CD4-positive, alpha-beta memory T cell (primary cell): Measurements from ENCODE around the gene TMEM134. TPM values are rescaled to one million over a fixed set of nuclear protein-coding genes. Genes with fewer than 3 reads are reported as not detected.

ENCODE experiments used
- CTCF ChIA-PET: fragments of 350-600 bp; sonication (Branson Sonifier 250); formaldehyde crosslinking; loops from one replicate; lab custom pipeline; 2021; ENCODE audit warnings: inconsistent platforms; ENCODE audit not compliant: partially characterized antibody; lab: Charles Lee
- POLR2A ChIA-PET: fragments of 350-600 bp; sonication (Branson Sonifier 250); formaldehyde crosslinking; loops from one replicate; lab custom pipeline; 2021; ENCODE audit not compliant: partially characterized antibody; lab: Charles Lee
- DNase-seq, 5 donors: peaks; one replicate each; pipeline versions ENCODE4 v3.0.0 to v3.0.0-alpha.2; 2020 to 2022; ENCODE audit warnings: mixed read lengths in 1 of 5
- H3K27ac ChIP-seq: one replicate; pipeline ENCODE4 v1.7.0; 2013; ENCODE audit warnings: low read depth, low read length
- H3K27me3 ChIP-seq: 2 replicates; pipeline ENCODE4 v1.7.0; 2013; ENCODE audit warnings: mild to moderate bottlenecking, low read length, moderate library complexity; ENCODE audit not compliant: insufficient read depth
- H3K36me3 ChIP-seq: 2 replicates; pipeline ENCODE4 v1.7.0; 2013; ENCODE audit warnings: mild to moderate bottlenecking, low read length, moderate library complexity; ENCODE audit not compliant: insufficient read depth
- H3K4me1 ChIP-seq: 2 replicates; pipeline ENCODE4 v1.7.0; 2013; ENCODE audit warnings: mild to moderate bottlenecking, low read length, moderate library complexity; ENCODE audit not compliant: insufficient read depth
- H3K4me3 ChIP-seq, 2 donors: one replicate each; pipeline ENCODE4 v1.7.0; 2013; ENCODE audit warnings: low read length in 2 of 2, mild to moderate bottlenecking in 1 of 2
- H3K9me3 ChIP-seq, 2 donors: one replicate each; pipeline ENCODE4 v1.7.0; 2013; ENCODE audit warnings: low read length in 2 of 2, control low read depth in 1 of 2; ENCODE audit not compliant: control insufficient read depth in 1 of 2
- H3K27ac Mint-ChIP-seq, 7 donors: one replicate each; pipeline ENCODE4 v1.8.0; 2020 to 2021; ENCODE audit warnings: mixed read lengths in 7 of 7, mild to moderate bottlenecking in 6 of 7, inconsistent platforms in 3 of 7, moderate library complexity in 3 of 7
- H3K27me3 Mint-ChIP-seq, 2 donors: one replicate each; pipeline ENCODE4 v1.8.0; 2020 to 2021; ENCODE audit warnings: mixed read lengths in 2 of 2
- H3K36me3 Mint-ChIP-seq, 2 donors: one replicate each; pipeline ENCODE4 v1.8.0; 2020 to 2021; ENCODE audit warnings: mixed read lengths in 2 of 2, inconsistent platforms in 1 of 2, mild to moderate bottlenecking in 1 of 2
- H3K4me1 Mint-ChIP-seq, 4 donors: one replicate each; pipeline ENCODE4 v1.8.0; 2020 to 2021; ENCODE audit warnings: mixed read lengths in 4 of 4, mild to moderate bottlenecking in 1 of 4
- H3K4me3 Mint-ChIP-seq, 8 donors: one replicate each; pipeline ENCODE4 v1.8.0; 2020 to 2021; ENCODE audit warnings: mixed read lengths in 8 of 8, mild to moderate bottlenecking in 7 of 8, moderate library complexity in 6 of 8, inconsistent platforms in 3 of 8
- H3K9me3 Mint-ChIP-seq, 8 donors: one replicate each; pipeline ENCODE4 v1.8.0; 2020 to 2021; ENCODE audit warnings: mixed read lengths in 8 of 8, mild to moderate bottlenecking in 5 of 8, inconsistent platforms in 3 of 8, moderate library complexity in 1 of 8
- intact Hi-C: fragments of 100-400 bp; cut with micrococcal nuclease; formaldehyde crosslinking; loops from one replicate; pipeline ENCODE4 v1.15.1; 2023
- polyA plus RNA-seq, 2 donors: library from polyadenylated mRNA; unstranded; fragments of 300-500 nt; fragmentation: Illumina TruSeq; gene quantifications; one replicate each; pipeline ENCODE4 v1.2.3, GENCODE V29; 2021
- total RNA-seq, 2 experiments: library from RNA; stranded (reverse); gene quantifications; one replicate each; pipeline ENCODE4 v1.2.3, GENCODE V29; 2021

TMEM134 gene
- total and polyA plus RNA-seq, 4 experiments from 2014 or later: 90.1 to 162 (median 126) TPM

GRCh38 chr11:67500831-67501715 lies 32.0 kb upstream of the TMEM134 start:
- Mint-ChIP-seq H3K9me3 (peaks cover 0 to 2% (median 0%) of the 10 kb centered on the region in 8 donors), H3K27ac (peak overlapping the region in 6 of 7 donors; percentile 26 to 87 (median 66)), H3K4me3 (peak overlapping the region in 2 of 8 donors; percentile 30 to 64), H3K4me1 (peaks cover 16 to 37% (median 25%) of the 10 kb centered on the region in 4 donors), H3K27me3 (no peaks in the 10 kb centered on the region), H3K36me3 (peaks cover 12 to 48% of the 10 kb centered on the region in 2 donors)
- no peak for DNase-seq
- peaks cover 31% of the 10 kb centered on the region for H3K36me3 ChIP-seq
- peak overlapping the region; percentile 17 for H3K27ac ChIP-seq
- POLR2A ChIA-PET: interaction anchor here (0.6 to 8.7 kb wide), 8 partner anchors 9 to 158 kb away, joined by 3 to 124 read pairs (median 5); partner anchors contain the start of genes AIP, PPP1CA and TBC1D10C
- no peaks in the 10 kb centered on the region for H3K27me3 ChIP-seq
- no peak overlapping the region for H3K4me3 ChIP-seq
- no peaks in the 10 kb centered on the region for H3K9me3 ChIP-seq
- peaks cover 36% of the 10 kb centered on the region for H3K4me1 ChIP-seq
- intact Hi-C loops: no loop called here
- CTCF ChIA-PET: no interaction called here

DNA sequence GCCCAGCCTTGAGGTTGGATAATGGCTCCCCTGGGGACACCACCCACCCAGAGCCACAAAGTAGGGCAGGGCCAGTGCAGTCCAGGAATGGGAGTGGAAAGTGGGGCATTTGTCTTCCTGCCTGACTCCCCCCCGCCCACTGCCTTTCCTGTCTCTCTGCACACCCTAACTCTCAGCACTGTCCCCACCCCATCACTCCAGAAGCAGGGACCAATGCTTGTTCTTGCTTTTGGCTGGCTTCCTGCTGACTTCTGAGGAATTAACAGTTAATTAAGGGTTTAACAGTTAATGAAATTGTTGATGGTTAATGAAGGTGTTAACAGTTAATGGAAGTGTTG lies 31.4 kb upstream of the TMEM134 start:
- peaks cover 12 to 47% of the 10 kb centered on the region in 2 donors for H3K36me3 Mint-ChIP-seq
- Histone ChIP-seq H3K27ac (no peak overlapping the region), H3K4me3 (no peak overlapping the region), H3K27me3 (no peaks in the 10 kb centered on the region), H3K4me1 (peaks cover 29% of the 10 kb centered on the region), H3K36me3 (peaks cover 35% of the 10 kb centered on the region), H3K9me3 (no peaks in the 10 kb centered on the region)
- H3K4me3 Mint-ChIP-seq: no peak overlapping the region
- intact Hi-C loops: no loop called here
- ChIA-PET POLR2A (interaction anchor here (0.6 to 8.7 kb wide), 7 partner anchors 8 to 158 kb away, joined by 3 to 124 read pairs (median 6); partner anchors contain the start of genes AIP, PPP1CA and TBC1D10C), CTCF (interaction anchor here (1.3 kb wide), 1 partner anchor 154 kb away, joined by 3 read pairs; no protein-coding TSS in a partner anchor)
- peak overlapping the region in 5 of 7 donors; percentile 26 to 87 (median 68) for H3K27ac Mint-ChIP-seq
- H3K27me3 Mint-ChIP-seq: no peaks in the 10 kb centered on the region
- peaks cover 14 to 31% (median 21%) of the 10 kb centered on the region in 4 donors for H3K4me1 Mint-ChIP-seq
- peaks cover 0 to 1% (median 0%) of the 10 kb centered on the region in 8 donors for H3K9me3 Mint-ChIP-seq
- DNase-seq: no peak

- no peak for DNase-seq
- Mint-ChIP-seq H3K4me3 (no peak overlapping the region), H3K36me3 (peaks cover 12 to 46% of the 10 kb centered on the region in 2 donors), H3K27ac (peak overlapping the region in 3 of 7 donors; percentile 25 to 74 (median 55)), H3K27me3 (no peaks in the 10 kb centered on the region), H3K9me3 (no peaks in the 10 kb centered on the region), H3K4me1 (peaks cover 14 to 29% (median 20%) of the 10 kb centered on the region in 4 donors)
- Histone ChIP-seq H3K9me3 (no peaks in the 10 kb centered on the region), H3K36me3 (peaks cover 35% of the 10 kb centered on the region), H3K27ac (no peak overlapping the region), H3K4me1 (peaks cover 27% of the 10 kb centered on the region), H3K27me3 (no peaks in the 10 kb centered on the region), H3K4me3 (no peak overlapping the region)
- ChIA-PET POLR2A (interaction anchor here (1.5 to 8.7 kb wide), 5 partner anchors 8 to 97 kb away, joined by 3 to 124 read pairs (median 7); partner anchors contain the start of genes AIP, PPP1CA and TBC1D10C), CTCF (interaction anchor here (1.3 kb wide), 1 partner anchor 153 kb away, joined by 3 read pairs; no protein-coding TSS in a partner anchor)
- intact Hi-C loops: no loop called here
These were observed 30.9 kb upstream of the TMEM134 start for GRCh38 chr11:67499808-67500483.

DNA sequence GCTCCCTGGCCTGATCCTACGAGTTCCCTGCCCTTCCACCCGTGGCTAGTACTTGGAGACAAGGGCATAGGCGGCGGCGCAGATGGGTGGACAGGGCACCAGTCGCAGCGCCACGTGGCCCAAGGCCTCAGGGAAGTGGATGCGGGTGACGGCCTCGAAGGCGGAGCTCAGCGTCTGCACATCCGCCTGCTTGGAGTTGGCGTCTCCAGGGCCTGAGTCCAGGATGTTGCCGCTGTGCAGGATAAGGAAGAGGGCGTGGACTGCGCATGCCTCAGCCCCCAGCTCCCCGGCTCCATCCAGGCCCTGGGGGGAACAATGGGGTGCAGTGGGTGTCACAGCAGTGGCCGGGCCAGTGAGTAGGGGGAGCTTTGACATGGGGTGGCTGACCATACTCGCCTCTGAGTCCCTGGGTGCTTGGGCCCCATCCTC lies 29.5 kb upstream of the TMEM134 start:
- intact Hi-C loops: no loop called here
- H3K27me3 Mint-ChIP-seq: no peaks in the 10 kb centered on the region
- H3K36me3 Mint-ChIP-seq: peaks cover 12 to 47% of the 10 kb centered on the region in 2 donors
- H3K27me3 ChIP-seq: no peaks in the 10 kb centered on the region
- no peak overlapping the region for H3K4me3 Mint-ChIP-seq
- no peak overlapping the region for H3K4me3 ChIP-seq
- H3K9me3 Mint-ChIP-seq: no peaks in the 10 kb centered on the region
- no peaks in the 10 kb centered on the region for H3K9me3 ChIP-seq
- H3K4me1 ChIP-seq: peaks cover 22% of the 10 kb centered on the region
- no peak for DNase-seq
- peaks cover 35% of the 10 kb centered on the region for H3K36me3 ChIP-seq
- H3K27ac ChIP-seq: no peak overlapping the region
- H3K27ac Mint-ChIP-seq: peak overlapping the region in 1 of 7 donors; percentile 38
- POLR2A ChIA-PET: interaction anchor here (8.7 kb wide), 1 partner anchor 13 kb away, joined by 124 read pairs; the partner anchor contains the start of gene AIP
- CTCF ChIA-PET: no interaction called here
- peaks cover 13 to 23% (median 18%) of the 10 kb centered on the region in 4 donors for H3K4me1 Mint-ChIP-seq

DNA sequence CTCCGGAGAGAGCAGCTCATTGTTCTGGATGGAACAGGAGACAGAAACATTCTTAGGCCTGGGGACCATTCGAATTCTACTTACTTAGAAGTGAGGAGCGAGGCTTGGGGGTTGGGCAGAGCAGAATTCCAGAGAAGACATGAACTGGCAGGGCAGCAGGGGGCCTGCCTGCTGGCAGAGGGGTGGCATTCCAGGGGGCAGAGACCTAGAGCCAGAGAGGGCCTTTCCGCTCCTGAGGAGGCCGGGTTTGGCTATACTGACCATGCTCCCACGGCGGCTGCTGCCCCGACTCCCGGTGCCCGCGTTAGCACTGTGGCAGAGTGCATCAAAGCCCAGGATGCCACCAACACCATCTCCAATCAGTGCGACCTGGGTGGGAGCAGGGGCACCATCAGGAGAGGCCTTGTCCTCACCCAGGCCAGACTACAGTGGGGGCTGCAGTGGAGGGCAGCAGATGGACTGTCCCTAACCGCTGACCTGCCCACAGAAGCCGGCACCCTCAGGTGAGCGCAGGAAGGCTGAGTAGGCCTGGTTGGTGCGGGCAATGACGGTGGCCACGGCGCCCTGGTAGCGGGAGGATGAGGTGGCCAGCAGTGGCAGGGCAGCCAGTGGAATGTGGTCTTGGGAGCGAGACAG lies 28.7 kb upstream of the TMEM134 start:
- H3K27me3 Mint-ChIP-seq: no peaks in the 10 kb centered on the region
- no peaks in the 10 kb centered on the region for H3K9me3 Mint-ChIP-seq
- H3K27me3 ChIP-seq: no peaks in the 10 kb centered on the region
- no peak overlapping the region for H3K4me3 ChIP-seq
- CTCF ChIA-PET: no interaction called here
- H3K4me1 ChIP-seq: peaks cover 14% of the 10 kb centered on the region
- intact Hi-C loops: no loop called here
- peaks cover 8 to 15% (median 12%) of the 10 kb centered on the region in 4 donors for H3K4me1 Mint-ChIP-seq
- H3K4me3 Mint-ChIP-seq: no peak overlapping the region
- no peaks in the 10 kb centered on the region for H3K9me3 ChIP-seq
- H3K36me3 Mint-ChIP-seq: peaks cover 12 to 47% of the 10 kb centered on the region in 2 donors
- H3K27ac Mint-ChIP-seq: peak overlapping the region in 1 of 7 donors; percentile 25
- POLR2A ChIA-PET: no interaction called here
- H3K27ac ChIP-seq: no peak overlapping the region
- peaks cover 37% of the 10 kb centered on the region for H3K36me3 ChIP-seq
- no peak for DNase-seq

- Mint-ChIP-seq H3K27me3 (no peaks in the 10 kb centered on the region), H3K4me1 (peaks cover 7 to 9% (median 8%) of the 10 kb centered on the region in 4 donors), H3K9me3 (no peaks in the 10 kb centered on the region), H3K4me3 (no peak overlapping the region), H3K36me3 (peaks cover 10 to 47% of the 10 kb centered on the region in 2 donors), H3K27ac (peak overlapping the region in 2 of 7 donors; percentile 11 to 42)
- Histone ChIP-seq H3K36me3 (peaks cover 33% of the 10 kb centered on the region), H3K27me3 (no peaks in the 10 kb centered on the region), H3K4me1 (peaks cover 10% of the 10 kb centered on the region), H3K4me3 (no peak overlapping the region), H3K27ac (no peak overlapping the region), H3K9me3 (no peaks in the 10 kb centered on the region)
- intact Hi-C loops: no loop called here
- CTCF ChIA-PET: no interaction called here
- POLR2A ChIA-PET: interaction anchor here (1.2 to 16.2 kb wide), 4 partner anchors 60 to 94 kb away, joined by 3 to 279 read pairs (median 4); partner anchors contain the start of genes PTPRCAP and TBC1D10C
- DNase-seq: no peak
These were observed 27.1 kb upstream of the TMEM134 start for GRCh38 chr11:67496113-67496512.
